ENCODE measurements around the gene MLANA.

MLANA gene

DNA sequence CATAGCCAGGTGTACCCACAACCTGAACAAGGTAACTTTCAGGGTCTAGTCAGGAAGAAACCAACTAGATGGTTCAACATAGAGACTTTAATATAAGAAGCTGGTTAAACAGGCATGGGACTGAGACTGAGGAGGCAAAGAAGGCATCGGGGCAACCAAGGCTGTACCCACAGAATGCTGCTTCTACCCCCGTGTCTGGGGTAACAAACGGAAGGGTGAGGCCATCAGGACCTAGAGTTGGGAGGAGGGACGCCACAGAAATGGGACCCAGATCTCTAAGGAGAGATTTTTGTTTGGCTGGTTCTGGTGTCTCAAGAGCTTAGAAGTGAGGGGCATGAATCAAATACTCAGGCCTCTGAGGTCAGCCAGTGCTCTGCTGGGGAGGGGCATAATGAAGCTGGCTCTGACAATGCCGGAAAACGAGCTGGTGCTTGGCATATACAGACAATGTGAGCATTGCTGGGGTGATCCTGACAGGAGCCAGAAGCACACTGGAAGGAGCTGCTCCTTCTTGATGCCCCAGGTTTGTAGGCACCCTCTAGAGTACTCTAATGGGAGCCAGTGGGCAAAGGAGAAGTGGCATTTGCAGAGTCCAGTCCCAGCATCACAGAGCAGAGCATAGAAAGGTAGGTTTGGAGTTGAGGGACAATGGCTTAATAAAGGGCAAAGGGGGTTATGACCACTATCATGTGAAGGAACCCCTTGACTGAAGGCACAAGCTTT, 3.7 kb downstream of the MLANA start:
- Histone ChIP-seq H3K36me3 (ENCODE audit: control insufficient read depth, insufficient read depth, low read length) (no peaks in the 10 kb centered on the region), H3K27ac (ENCODE audit: low read depth, low read length) (no peak overlapping the region), H3K4me3 (ENCODE audit: low read length) (no peak overlapping the region), H3K9ac (ENCODE audit: low read length) (no peak overlapping the region), H3K4me1 (ENCODE audit: control insufficient read depth, insufficient read depth, low read length) (no peaks in the 10 kb centered on the region), H3K27me3 (ENCODE audit: control insufficient read depth, insufficient read depth, low read length) (no peaks in the 10 kb centered on the region)

DNA sequence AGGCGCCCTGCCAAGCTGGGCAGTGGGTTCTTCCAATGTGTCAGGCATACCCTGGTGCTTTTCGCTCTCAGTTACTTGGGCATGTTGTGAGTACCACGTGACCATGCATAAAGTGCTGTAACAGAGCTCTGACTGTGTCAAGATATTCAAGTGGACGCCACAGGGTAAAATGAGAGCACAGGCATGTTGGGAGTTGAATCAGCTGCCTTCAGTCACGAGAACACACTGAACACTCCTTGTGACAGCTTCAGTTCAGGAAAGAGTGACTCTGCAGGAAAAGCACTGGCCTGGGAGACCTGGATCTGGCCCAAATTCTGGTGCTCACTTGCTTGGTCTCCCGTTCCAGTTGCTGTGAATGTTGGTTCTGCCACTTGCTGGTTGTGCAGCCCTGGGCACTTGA, 5.1 kb downstream of the MLANA start:
- no peak overlapping the region for H3K4me3 ChIP-seq (ENCODE audit: low read length)

DNA sequence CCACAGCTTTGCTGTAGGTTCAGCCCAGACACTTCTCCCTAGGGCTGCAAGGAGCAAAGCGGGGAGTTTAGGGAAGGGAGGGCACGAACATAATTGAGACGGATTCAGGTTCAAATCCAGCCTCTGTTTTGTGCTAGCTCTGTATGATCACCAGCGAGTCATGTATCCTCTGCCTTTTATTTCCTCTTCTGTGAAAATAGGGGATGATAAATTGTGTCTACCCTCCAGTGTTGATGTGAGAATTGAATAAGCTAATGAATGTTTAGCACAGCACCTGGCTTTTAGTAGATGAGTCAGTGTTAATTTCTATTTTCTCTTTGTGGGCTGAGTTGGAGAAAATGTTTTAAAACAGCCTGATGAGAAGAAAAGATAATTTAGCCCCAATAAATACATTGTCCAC, 6.2 kb downstream of the MLANA start:
- Histone ChIP-seq H3K4me3 (ENCODE audit: low read length) (no peak overlapping the region), H3K27me3 (ENCODE audit: control insufficient read depth, insufficient read depth, low read length) (no peaks in the 10 kb centered on the region), H3K27ac (ENCODE audit: low read depth, low read length) (no peak overlapping the region), H3K4me1 (ENCODE audit: control insufficient read depth, insufficient read depth, low read length) (no peaks in the 10 kb centered on the region), H3K9ac (ENCODE audit: low read length) (no peak overlapping the region), H3K36me3 (ENCODE audit: control insufficient read depth, insufficient read depth, low read length) (no peaks in the 10 kb centered on the region)

More for the DNA sequence above, 5.1 kb downstream of the MLANA start:
- Histone ChIP-seq H3K4me1 (ENCODE audit: control insufficient read depth, insufficient read depth, low read length) (no peaks in the 10 kb centered on the region), H3K27ac (ENCODE audit: low read depth, low read length) (no peak overlapping the region), H3K27me3 (ENCODE audit: control insufficient read depth, insufficient read depth, low read length) (no peaks in the 10 kb centered on the region), H3K9ac (ENCODE audit: low read length) (no peak overlapping the region), H3K36me3 (ENCODE audit: control insufficient read depth, insufficient read depth, low read length) (no peaks in the 10 kb centered on the region)

DNA sequence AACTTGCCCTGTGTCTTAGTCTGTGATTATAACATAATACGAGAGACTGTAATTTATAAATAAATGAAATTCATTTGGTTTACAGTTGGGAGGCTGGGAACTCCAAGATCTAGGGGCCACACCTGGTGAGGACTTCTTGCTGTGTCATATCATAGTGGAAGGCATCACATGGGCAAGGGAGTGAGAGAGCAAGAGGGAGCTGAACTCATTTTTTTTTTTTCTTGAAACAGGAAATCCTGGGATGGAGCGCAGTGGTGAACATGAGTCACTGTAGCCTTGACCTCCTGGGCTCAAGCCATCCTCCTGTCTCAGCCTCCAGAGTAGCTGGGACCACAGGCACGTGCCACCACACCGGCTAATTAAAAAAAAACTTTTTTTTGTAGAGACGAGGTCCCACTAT, 7.2 kb downstream of the MLANA start:
- Histone ChIP-seq H3K27me3 (ENCODE audit: control insufficient read depth, insufficient read depth, low read length) (no peaks in the 10 kb centered on the region), H3K4me3 (ENCODE audit: low read length) (no peak overlapping the region), H3K4me1 (ENCODE audit: control insufficient read depth, insufficient read depth, low read length) (no peaks in the 10 kb centered on the region), H3K36me3 (ENCODE audit: control insufficient read depth, insufficient read depth, low read length) (no peaks in the 10 kb centered on the region), H3K27ac (ENCODE audit: low read depth, low read length) (no peak overlapping the region), H3K9ac (ENCODE audit: low read length) (no peak overlapping the region)

DNA sequence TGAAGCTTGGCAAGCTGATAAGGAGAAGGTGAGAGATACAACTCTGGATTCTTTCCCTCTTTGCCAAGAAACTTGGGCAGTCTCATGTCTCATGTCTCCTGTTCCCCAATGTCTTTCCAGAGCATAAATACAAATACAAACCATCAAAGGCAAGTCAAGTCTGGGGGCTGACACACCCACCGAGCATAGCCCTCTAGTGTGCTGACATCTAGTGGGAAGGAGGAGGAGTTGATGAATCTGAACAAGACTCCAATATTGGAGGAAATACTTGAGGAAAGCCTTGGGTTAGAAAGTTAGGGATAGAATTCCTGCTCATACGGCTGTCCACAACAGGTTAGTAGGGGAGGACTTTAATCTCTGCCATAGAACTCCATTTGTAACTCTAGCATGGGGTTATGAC, 8.6 kb downstream of the MLANA start:
- Histone ChIP-seq H3K36me3 (ENCODE audit: control insufficient read depth, insufficient read depth, low read length) (no peaks in the 10 kb centered on the region), H3K27me3 (ENCODE audit: control insufficient read depth, insufficient read depth, low read length) (no peaks in the 10 kb centered on the region), H3K9ac (ENCODE audit: low read length) (no peak overlapping the region), H3K27ac (ENCODE audit: low read depth, low read length) (no peak overlapping the region), H3K4me3 (ENCODE audit: low read length) (no peak overlapping the region), H3K4me1 (ENCODE audit: control insufficient read depth, insufficient read depth, low read length) (no peaks in the 10 kb centered on the region)

DNA sequence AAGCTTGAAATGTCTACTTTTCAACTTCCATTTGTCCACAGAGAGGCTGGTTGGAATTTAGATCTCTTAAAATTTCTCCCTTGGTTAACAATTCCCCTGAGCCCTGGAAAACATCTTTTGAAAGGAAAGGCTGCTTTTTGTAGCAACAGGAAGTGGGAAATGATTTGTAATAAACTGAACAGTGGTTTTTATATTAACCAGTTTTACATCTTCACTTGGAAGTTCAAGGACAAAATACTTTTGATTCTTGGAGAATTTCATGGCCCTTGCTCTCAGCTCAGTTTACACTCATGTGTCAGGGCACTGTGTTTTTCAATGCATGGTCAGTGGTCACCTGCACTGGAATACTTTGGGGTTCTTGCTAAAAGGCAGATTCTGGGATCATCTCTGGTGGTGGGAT, 9.9 kb downstream of the MLANA start:
- Histone ChIP-seq H3K4me3 (ENCODE audit: low read length) (no peak overlapping the region), H3K27me3 (ENCODE audit: control insufficient read depth, insufficient read depth, low read length) (no peaks in the 10 kb centered on the region), H3K27ac (ENCODE audit: low read depth, low read length) (no peak overlapping the region), H3K36me3 (ENCODE audit: control insufficient read depth, insufficient read depth, low read length) (no peaks in the 10 kb centered on the region), H3K9ac (ENCODE audit: low read length) (no peak overlapping the region), H3K4me1 (ENCODE audit: control insufficient read depth, insufficient read depth, low read length) (no peaks in the 10 kb centered on the region)

DNA sequence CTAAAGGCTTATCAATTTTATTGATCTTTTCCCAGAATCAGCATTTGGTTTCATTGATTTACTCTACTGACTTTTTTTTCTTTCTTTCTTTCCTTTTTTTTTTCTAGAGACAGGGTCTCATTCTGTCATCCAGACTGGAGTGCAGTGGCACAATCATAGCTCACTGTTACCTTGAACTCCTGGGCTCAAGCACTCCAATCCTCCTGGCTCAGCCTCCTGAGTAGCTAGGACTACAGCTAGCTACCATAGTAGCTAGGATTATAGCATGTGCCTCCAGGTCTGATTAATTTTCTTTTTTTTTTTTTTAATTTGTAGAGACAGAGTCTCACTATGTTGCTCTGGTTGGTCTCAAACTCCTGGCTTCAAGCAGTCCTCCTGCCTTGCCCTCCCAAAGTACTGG, 11.7 kb downstream of the MLANA start:
- no peaks in the 10 kb centered on the region for H3K27me3 ChIP-seq (ENCODE audit: control insufficient read depth, insufficient read depth, low read length)
- no peaks in the 10 kb centered on the region for H3K4me1 ChIP-seq (ENCODE audit: control insufficient read depth, insufficient read depth, low read length)
- H3K36me3 ChIP-seq (ENCODE audit: control insufficient read depth, insufficient read depth, low read length): no peaks in the 10 kb centered on the region
- no peak overlapping the region for H3K9ac ChIP-seq (ENCODE audit: low read length)
- H3K4me3 ChIP-seq (ENCODE audit: low read length): no peak overlapping the region
- no peak overlapping the region for H3K27ac ChIP-seq (ENCODE audit: low read depth, low read length)

DNA sequence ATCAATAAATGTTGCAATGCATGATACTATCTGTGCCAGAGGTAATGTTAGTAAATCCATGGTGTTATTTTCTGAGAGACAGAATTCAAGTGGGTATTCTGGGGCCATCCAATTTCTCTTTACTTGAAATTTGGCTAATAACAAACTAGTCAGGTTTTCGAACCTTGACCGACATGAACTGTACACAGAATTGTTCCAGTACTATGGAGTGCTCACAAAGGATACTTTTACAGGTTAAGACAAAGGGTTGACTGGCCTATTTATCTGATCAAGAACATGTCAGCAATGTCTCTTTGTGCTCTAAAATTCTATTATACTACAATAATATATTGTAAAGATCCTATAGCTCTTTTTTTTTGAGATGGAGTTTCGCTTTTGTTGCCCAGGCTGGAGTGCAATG, 18.2 kb downstream of the MLANA start:
- Histone ChIP-seq H3K4me1 (ENCODE audit: control insufficient read depth, insufficient read depth, low read length) (no peaks in the 10 kb centered on the region), H3K9ac (ENCODE audit: low read length) (no peak overlapping the region), H3K27ac (ENCODE audit: low read depth, low read length) (no peak overlapping the region), H3K4me3 (ENCODE audit: low read length) (no peak overlapping the region), H3K36me3 (ENCODE audit: control insufficient read depth, insufficient read depth, low read length) (no peaks in the 10 kb centered on the region), H3K27me3 (ENCODE audit: control insufficient read depth, insufficient read depth, low read length) (no peaks in the 10 kb centered on the region)

DNA sequence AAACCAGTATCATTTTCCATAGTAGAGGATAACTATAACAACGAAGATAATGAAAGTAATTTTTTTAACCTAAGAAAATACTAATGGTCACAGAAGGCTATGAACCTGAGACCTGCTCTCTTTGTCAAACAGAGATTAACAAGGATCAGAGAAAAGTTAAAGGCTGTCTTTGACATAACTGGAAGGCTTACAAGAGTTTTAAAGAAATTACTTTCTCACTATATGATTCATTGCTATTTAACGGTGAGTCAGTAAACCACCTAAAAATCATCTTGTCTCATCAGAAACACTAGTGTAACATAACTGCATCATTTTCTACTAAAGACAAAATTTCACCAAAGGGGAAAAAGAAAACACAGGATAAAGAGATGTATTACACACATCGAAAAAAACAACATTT, 19.3 kb downstream of the MLANA start:
- Histone ChIP-seq H3K27ac (ENCODE audit: low read depth, low read length) (no peak overlapping the region), H3K36me3 (ENCODE audit: control insufficient read depth, insufficient read depth, low read length) (no peaks in the 10 kb centered on the region), H3K27me3 (ENCODE audit: control insufficient read depth, insufficient read depth, low read length) (no peaks in the 10 kb centered on the region), H3K4me3 (ENCODE audit: low read length) (no peak overlapping the region), H3K4me1 (ENCODE audit: control insufficient read depth, insufficient read depth, low read length) (no peaks in the 10 kb centered on the region), H3K9ac (ENCODE audit: low read length) (no peak overlapping the region)

DNA sequence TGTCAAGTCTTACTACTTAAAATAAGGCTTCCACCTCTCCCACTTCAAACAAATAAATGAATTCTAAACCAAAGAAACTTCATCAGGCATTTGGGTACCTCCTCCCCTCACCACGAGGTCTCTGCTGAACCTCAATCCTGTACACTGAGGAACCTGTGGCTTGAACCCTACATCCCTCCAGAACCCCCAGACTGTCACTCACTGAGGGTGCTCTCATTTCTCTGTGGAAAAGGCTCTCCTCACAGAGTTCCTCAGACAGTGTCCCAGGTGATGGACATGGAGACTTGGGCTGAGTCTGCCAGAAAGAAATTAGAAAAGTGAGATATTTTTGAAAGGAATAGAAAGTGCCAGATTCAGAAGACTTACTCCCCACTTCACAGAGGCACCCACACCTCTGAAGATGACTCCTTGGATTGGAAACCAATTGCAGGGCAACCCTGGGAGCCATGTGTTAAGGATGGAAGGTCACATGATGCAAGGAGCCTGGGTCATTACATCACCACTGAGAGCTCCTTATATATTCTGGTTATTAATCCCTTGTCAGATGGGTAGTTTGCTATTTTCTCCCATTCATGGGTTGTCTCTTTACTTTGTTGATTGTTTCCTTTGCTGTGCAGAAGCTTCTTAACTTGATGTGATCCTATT, 19.8 kb downstream of the MLANA start:
- Histone ChIP-seq H3K4me1 (ENCODE audit: control insufficient read depth, insufficient read depth, low read length) (no peaks in the 10 kb centered on the region), H3K27ac (ENCODE audit: low read depth, low read length) (no peak overlapping the region), H3K27me3 (ENCODE audit: control insufficient read depth, insufficient read depth, low read length) (no peaks in the 10 kb centered on the region), H3K4me3 (ENCODE audit: low read length) (no peak overlapping the region), H3K36me3 (ENCODE audit: control insufficient read depth, insufficient read depth, low read length) (no peaks in the 10 kb centered on the region), H3K9ac (ENCODE audit: low read length) (no peak overlapping the region)

DNA sequence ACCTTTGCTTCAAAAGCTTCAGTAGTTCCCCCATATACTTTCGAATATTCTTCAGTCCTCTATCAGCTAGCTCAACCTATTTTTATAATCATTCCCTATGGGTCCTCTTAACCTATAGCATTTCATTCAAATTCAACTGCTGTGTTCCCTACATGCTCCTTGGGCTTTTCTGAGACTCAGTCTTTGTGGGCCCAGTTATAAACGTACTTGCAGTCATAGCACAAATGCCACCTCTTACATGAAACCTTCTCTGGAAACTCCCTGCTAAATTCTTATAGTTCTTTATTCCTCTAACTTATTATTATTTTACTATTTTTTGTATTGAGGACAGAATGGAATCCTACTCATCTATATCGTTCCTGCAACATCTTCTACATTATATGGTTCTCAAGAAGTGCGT, 24.7 kb downstream of the MLANA start:
- no peaks in the 10 kb centered on the region for H3K4me1 ChIP-seq (ENCODE audit: control insufficient read depth, insufficient read depth, low read length)
- no peak overlapping the region for H3K27ac ChIP-seq (ENCODE audit: low read depth, low read length)
- H3K4me3 ChIP-seq (ENCODE audit: low read length): no peak overlapping the region
- peaks cover 4% of the 10 kb centered on the region for H3K36me3 ChIP-seq (ENCODE audit: control insufficient read depth, insufficient read depth, low read length)
- no peaks in the 10 kb centered on the region for H3K27me3 ChIP-seq (ENCODE audit: control insufficient read depth, insufficient read depth, low read length)
- no peak overlapping the region for H3K9ac ChIP-seq (ENCODE audit: low read length)

DNA sequence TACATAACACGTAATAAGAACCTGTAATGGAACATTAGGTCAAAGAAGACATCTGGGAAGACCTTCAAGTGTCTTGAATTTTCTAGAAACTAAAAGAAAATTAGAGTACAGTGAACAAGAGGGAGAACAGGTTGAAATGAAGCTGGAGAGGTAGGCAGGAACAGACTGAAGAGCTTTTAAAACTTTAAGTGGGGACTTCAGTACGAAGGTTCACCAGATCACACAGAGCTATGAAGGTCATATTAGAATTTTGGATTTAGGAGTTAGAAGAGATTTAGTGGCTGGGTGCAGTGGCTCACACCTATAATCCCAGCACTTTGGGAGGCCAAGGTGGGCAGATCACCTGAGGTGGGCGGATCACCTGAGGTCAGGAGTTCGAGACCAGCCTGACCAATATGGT, 26.6 kb downstream of the MLANA start:
- H3K4me1 ChIP-seq (ENCODE audit: control insufficient read depth, insufficient read depth, low read length): no peaks in the 10 kb centered on the region
- no peak overlapping the region for H3K9ac ChIP-seq (ENCODE audit: low read length)
- H3K27ac ChIP-seq (ENCODE audit: low read depth, low read length): no peak overlapping the region
- H3K4me3 ChIP-seq (ENCODE audit: low read length): no peak overlapping the region
- H3K36me3 ChIP-seq (ENCODE audit: control insufficient read depth, insufficient read depth, low read length): peaks cover 11% of the 10 kb centered on the region
- no peaks in the 10 kb centered on the region for H3K27me3 ChIP-seq (ENCODE audit: control insufficient read depth, insufficient read depth, low read length)

DNA sequence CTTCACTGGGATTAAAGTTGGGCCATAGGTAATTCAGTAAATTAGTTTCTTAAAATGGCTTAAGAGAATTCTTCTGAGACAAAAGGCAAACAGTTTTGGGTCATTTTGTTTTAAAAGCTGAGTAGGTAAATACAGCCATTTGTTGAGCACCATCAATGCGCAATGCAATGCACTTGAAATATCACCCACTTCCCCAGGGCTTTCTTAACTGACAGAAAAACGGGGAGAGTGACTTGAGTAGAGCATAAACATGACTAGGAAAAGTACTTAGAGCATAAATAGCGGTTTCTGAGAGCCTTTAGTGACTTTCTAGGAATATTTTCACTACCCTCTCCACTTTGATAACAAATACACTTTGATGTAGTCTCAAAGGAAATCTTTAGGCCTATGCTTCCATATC, 27.2 kb downstream of the MLANA start:
- no peaks in the 10 kb centered on the region for H3K4me1 ChIP-seq (ENCODE audit: control insufficient read depth, insufficient read depth, low read length)
- no peak overlapping the region for H3K4me3 ChIP-seq (ENCODE audit: low read length)
- H3K36me3 ChIP-seq (ENCODE audit: control insufficient read depth, insufficient read depth, low read length): peaks cover 13% of the 10 kb centered on the region
- H3K27ac ChIP-seq (ENCODE audit: low read depth, low read length): no peak overlapping the region
- no peaks in the 10 kb centered on the region for H3K27me3 ChIP-seq (ENCODE audit: control insufficient read depth, insufficient read depth, low read length)
- no peak overlapping the region for H3K9ac ChIP-seq (ENCODE audit: low read length)
